DOHH2 (cell line): Measurements from ENCODE around the gene EPC1.

Experiments used
- CTCF ChIP-seq: fragments of 200-600 bp; sonication (generic); IDR thresholded peaks from one replicate; pipeline ENCODE4 v1.5.1; 2014; ENCODE audit warnings: antibody characterized with exemption, mild to moderate bottlenecking, low read depth, low read length; ENCODE audit not compliant: poor library complexity, severe bottlenecking
- EZH2phosphoT487 ChIP-seq: fragments of 200-600 bp; sonication (generic); IDR thresholded peaks from 2 replicates; pipeline ENCODE4 v1.6.1; 2017; ENCODE audit warnings: borderline replicate concordance, mild to moderate bottlenecking, antibody characterized with exemption, low read length, moderate library complexity, mixed read lengths

GRCh38 chr10:32373031-32373430 lies 26.1 kb upstream of the EPC1 start:
- TF ChIP-seq CTCF (no peak), EZH2phosphoT487 (no peak)
